Ureter (tissue), 1 donor: Measurements from ENCODE around the gene ZNF500. TPM values are rescaled to one million over a fixed set of nuclear protein-coding genes. Genes with fewer than 3 reads are reported as not detected.

Experiments
- DNase-seq: peaks from one replicate; pipeline ENCODE4 v3.0.0-alpha.2; 2020; ENCODE audit warnings: low spot score
- total RNA-seq: library from RNA; stranded (reverse); gene quantifications from one replicate; pipeline ENCODE4 v1.2.4, GENCODE V29; 2023
- donor health status: DM: yes; HTN: yes; CAD: no.

The ZNF500 gene
- total RNA-seq, 1 donor from 2014 or later: 22.5 TPM

GRCh38 chr16:4772351-4772750, 5.4 kb upstream of the ZNF500 start:
- DNase-seq: no peak

- DNase-seq: no peak
These were observed 4.7 kb upstream of the ZNF500 start for GRCh38 chr16:4771646-4772045.

- no peak for DNase-seq
These were observed 2.3 kb upstream of the ZNF500 start for GRCh38 chr16:4769306-4769638.

DNA sequence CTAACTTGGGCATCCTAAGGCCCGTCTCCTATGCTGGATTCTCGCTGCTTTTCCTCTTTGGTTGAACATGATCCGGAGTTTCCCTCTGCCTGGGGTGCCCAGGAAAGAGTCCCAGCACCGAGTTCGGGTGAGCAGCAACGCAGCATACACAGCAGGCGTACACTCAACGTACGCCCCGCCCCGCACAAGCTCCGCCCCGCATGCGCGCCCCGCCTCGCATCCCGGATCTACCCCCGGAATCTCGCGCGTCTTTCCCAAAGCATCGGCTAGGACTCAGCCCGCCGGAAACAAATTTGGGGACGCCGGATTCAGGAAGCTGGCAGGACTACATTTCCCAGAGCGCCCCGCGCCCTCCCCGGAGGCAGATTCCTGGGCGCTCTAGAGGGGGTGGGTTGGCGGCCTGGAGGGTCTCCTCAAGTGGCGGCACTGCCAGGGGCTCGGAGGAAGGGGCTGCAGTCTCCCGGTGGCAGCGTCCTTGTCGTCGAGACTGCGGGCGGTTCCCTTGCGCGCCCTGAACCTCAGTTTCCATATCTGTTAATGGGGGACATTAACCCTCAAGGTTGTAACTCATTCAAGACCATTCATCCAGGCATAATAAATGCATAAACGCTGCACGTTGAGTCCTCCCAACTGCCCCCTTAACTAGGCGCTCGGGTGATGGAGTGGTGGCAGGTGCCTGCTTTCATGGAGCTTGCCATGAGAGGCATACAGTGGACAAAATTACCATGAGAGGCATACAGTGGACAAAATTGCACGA, 1.8 kb upstream of the ZNF500 start:
- DNase-seq: peak; percentile 98

DNA sequence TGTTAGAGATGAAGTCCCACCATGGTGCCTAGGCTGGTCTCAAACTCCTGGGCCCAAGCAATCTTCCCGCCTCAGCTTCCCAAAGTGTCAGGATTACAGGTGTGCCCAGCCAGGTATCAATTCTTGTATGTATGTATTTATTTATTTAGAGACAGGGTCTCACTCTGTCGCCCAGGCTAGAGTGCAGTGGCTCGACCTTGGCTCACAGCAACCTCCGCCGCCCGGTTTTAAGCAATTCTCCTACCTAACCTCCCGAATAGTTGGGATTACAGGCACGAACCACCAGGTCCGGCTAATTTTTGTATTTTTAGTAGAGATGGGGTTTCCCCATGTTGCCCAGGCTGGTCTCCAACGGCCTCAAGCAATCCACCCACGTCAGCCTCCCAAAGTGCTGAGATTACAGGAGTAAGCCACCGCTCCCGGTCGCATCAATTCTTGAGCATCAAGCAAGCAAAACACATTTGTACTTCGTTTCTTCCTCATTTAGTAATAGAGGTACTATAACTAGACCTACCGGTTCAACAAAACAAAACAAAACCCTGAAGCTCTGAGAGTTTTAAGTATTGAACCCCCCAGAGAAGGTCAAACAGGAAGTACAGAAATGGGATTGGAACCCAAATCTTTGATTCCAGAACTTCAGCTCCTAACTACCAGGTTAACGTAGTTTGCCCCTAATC, 1.0 kb upstream of the ZNF500 start:
- DNase-seq: no peak

DNA sequence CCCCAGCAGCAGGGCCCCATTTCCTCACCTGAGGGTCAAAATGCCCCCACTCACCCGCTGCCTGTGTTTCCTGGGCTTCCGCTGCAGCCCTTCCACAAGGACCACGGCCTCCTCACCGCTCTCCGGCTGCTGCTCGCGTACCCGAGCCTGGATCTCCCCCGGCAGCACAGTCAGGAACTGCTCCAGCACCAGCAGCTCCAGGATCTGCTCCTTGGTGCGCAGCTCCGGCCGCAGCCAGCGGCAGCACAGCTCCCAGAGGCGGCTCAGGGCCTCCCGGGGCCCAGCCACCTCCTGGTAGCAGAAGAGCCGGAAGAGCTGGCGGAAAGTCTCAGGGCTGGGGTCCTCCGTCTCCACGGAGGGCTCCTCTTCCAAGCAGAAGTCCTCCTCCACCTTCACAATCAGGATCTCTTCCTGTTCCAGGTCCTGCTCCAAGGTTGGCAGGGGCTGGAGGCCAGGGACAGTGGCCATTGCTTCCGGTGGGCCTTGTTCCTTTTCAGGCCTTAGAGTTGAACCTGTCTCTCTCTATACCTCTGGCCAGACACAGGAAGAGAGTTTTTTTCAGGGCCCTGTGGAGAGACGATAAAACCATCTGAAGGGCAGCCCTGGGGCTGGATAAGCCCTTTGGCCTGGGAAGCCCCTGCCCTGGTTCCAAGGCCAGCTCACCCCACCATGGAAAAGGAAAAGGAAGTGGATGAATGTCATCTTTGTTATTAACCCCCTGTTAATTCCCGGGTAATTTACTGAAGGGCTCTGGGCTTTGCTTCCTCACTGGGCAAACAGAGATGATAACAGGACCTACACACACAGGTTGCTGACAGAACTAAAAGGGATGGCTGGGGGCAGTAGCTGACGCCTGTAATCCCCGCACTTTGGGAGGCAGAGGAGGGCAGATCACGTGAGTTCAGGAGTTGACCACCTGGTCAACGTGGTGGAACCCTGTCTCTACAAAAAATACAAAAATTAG, 1.2 kb downstream of the ZNF500 start:
- DNase-seq: no peak

DNA sequence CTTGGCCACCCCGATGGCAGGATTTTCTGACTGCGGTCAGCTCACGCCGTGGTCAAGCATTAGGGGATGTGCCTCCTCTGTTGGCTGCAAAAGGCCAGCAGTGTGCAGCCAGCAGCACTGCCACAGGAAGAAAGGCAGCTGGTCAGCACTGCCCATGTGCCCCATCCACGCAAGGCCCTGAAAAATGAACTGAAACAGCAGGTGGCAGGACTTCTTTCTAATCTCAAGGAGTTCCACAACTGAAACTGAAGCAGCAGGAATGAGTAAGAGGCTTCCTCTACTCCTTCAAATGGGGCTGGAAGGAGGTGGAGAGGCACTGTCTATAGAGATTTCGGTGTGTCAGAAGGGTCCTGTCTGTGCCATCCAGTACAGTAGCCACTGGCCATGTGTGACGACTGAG, 3.2 kb downstream of the ZNF500 start:
- DNase-seq: no peak

DNA sequence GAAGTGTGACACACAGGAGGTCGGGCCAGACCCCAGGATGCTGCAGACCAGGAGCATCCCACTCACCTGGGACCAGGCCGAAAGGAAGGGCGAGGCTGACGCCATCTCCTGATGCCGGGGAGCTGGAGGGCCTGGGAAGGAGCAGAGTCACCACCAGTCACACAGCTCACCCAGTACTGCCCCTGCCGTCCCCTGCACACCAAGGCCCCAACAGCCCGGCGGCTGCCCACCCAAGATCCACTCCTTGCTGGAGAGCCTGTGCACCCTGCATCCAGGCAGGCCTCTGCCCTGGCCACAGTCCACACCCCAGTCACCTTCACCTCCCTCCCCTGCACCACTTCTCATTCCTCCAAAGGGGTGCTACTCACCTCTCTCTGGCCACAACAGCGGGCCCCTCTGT, 4.8 kb downstream of the ZNF500 start:
- no peak for DNase-seq

- no peak for DNase-seq
These were observed 6.6 kb downstream of the ZNF500 start for GRCh38 chr16:4760221-4760910.

DNA sequence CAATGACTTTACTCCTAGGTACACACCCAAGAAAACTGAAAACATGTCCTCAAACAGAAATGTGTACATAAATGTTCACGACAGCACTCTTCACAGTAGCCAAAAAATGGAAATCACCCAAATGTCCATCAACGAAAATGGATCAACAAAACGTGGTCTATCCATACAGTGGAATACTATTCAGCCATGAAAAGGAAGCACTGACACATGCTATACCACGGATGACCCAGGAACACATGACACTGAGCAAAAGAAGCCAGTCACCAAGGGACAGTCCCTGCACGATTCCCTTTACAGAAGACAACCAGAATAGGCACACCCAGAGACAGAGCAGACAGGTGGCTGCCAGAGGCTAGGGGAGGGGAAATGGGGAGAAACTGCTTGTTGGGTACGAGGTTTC, 11.3 kb downstream of the ZNF500 start:
- no peak for DNase-seq

GRCh38 chr16:4754865-4755264, 12.1 kb downstream of the ZNF500 start:
- no peak for DNase-seq

GRCh38 chr16:4753227-4753626, 13.7 kb downstream of the ZNF500 start:
- no peak for DNase-seq

- no peak for DNase-seq
These were observed 14.4 kb downstream of the ZNF500 start for GRCh38 chr16:4752351-4753100.

- no peak for DNase-seq
These were observed 16.1 kb downstream of the ZNF500 start for GRCh38 chr16:4750896-4751295.

GRCh38 chr16:4749700-4750257, 17.2 kb downstream of the ZNF500 start:
- no peak for DNase-seq

DNA sequence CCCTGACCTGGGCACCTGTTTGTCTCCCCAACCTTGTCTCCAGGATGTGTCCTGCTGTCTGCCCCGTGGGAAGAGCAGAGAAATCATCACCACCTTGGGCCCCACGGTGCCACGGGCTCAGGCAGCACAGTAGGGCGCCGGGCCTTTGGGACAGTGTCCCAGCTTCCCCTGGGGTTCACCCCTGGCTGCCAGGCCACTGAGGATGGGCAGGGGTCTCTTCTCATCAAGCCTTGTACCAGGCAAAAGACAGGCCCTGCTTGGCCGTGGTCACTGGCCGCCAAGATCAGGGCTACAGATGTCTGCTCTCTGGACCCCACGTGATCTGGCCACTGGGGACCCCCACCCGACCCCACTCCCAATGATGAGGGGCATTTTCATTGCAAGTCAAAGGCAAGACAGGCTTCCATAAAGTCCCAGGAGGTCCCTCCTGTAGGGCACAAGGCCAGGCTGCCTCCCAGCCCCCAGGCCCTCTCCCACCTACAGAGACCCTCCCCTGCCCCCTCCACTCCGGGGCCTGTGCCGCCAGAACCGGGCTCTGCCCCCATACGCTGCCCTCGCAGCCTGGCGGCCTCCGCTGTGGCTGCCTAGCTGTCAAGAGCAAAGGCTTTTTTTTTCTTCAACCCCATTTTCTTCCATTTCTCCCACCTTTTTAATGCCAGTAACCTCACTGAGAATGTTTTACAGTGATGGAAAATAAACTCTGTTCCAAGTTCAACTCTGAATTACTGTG, 18.1 kb downstream of the ZNF500 start:
- DNase-seq: no peak

DNA sequence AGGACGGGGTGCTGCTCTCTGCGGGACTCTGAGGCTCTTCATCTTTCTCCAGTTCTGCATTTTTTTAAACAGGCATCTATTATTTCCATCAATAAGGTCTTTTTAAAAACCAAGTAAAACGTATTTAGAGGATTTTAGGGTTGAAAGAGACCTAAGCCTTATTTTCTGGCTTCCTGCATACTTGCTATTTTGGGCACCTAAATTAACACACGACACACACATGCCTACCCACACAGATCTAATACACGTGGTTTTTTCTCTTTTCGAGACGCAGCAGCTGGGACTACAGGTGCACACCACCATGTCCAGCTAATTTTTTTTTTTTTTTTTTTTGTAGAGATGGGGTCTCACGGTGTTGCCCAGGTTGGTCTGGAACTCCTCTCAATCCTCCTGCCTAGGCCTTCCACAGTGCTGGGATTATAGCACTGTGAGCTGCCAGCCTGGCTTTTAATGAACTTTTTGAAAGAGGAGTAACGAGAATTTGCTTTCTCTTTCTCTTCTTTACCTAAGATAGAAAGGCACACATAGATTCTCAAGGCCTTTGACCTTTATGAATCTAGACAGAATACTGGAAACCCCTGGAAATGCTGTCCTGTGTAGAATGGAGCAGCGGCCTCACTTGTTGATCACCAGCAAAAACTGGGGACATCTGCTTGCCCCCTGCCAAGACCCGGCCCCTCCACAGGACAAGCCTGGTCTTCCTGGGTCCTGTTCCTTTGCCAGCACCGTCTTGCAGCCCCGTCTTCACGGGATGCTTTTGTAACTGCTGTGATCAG, 18.9 kb downstream of the ZNF500 start:
- no peak for DNase-seq

GRCh38 chr16:4746991-4747574, 19.9 kb downstream of the ZNF500 start:
- DNase-seq: no peak

- DNase-seq: no peak
These were observed 20.7 kb downstream of the ZNF500 start for GRCh38 chr16:4746215-4746614.
